Measurements from ENCODE around the gene FGD4.

DNA sequence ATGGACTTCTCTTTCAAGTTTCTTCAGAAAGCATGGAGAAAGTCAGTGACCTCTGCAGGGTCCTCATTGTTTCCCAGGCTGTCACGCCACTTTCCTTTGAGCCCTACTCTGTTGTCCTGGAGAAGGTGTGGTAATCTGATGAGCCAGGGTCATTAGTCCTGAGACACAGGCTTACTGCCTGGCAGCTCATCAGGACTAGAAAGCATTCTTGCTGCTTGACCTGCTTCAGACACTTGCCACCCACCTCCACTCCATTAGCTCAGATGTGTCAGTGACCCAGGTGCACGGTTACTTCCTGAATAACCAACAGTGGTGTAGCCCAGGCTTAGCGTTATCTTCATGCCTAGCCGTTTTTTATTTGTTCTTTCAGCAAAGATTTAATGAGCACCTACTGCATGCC, 93.9 kb downstream of the FGD4 start:
- TF ChIP-seq, protein P1, sequence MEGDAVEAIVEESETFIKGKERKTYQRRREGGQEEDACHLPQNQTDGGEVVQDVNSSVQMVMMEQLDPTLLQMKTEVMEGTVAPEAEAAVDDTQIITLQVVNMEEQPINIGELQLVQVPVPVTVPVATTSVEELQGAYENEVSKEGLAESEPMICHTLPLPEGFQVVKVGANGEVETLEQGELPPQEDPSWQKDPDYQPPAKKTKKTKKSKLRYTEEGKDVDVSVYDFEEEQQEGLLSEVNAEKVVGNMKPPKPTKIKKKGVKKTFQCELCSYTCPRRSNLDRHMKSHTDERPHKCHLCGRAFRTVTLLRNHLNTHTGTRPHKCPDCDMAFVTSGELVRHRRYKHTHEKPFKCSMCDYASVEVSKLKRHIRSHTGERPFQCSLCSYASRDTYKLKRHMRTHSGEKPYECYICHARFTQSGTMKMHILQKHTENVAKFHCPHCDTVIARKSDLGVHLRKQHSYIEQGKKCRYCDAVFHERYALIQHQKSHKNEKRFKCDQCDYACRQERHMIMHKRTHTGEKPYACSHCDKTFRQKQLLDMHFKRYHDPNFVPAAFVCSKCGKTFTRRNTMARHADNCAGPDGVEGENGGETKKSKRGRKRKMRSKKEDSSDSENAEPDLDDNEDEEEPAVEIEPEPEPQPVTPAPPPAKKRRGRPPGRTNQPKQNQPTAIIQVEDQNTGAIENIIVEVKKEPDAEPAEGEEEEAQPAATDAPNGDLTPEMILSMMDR (IDR thresholded peaks at IDR 0.05): no peak
- no peak for TF ChIP-seq POLR2A (IDR thresholded peaks at IDR 0.05)
